CD14-positive monocyte (primary cell): Measurements from ENCODE around the gene SDK1. TPM values are rescaled to one million over a fixed set of nuclear protein-coding genes. Genes with fewer than 3 reads are reported as not detected.

Source experiments
- DNase-seq, 3 donors: peaks; one replicate each; pipeline ENCODE4 v3.0.0-alpha.2; 2011 to 2022
- H2AFZ ChIP-seq: 2 replicates; pipeline ENCODE4 v1.6.0; 2012; ENCODE audit warnings: mild to moderate bottlenecking, low read depth, low read length, inconsistent platforms; ENCODE audit not compliant: insufficient read depth, poor library complexity, severe bottlenecking
- H3K27ac ChIP-seq, 2 donors: 1 replicate in 1 of 2; 2 replicates in 1 of 2; pipeline ENCODE4 v1.5.1; 2012 to 2013; ENCODE audit warnings: low read length in 2 of 2, control low read depth in 1 of 2, inconsistent platforms in 1 of 2, low read depth in 1 of 2, mild to moderate bottlenecking in 1 of 2
- H3K27me3 ChIP-seq, 2 donors: one replicate each; pipeline versions ENCODE4 v1.6.0 to v1.6.1; 2011 to 2013; ENCODE audit warnings: low read length in 2 of 2; ENCODE audit not compliant: control insufficient read depth in 2 of 2, insufficient read depth in 2 of 2
- H3K36me3 ChIP-seq, 2 donors: replicated peaks in 1 of 2; 1 replicate in 1 of 2; 2 replicates in 1 of 2; pipeline versions ENCODE4 v1.5.1 to v1.6.1; 2012 to 2013; ENCODE audit warnings: low read length in 2 of 2, control low read depth in 1 of 2, inconsistent platforms in 1 of 2, mild to moderate bottlenecking in 1 of 2; ENCODE audit not compliant: insufficient read depth in 2 of 2, control insufficient read depth in 1 of 2
- H3K4me1 ChIP-seq, 2 donors: 1 replicate in 1 of 2; 2 replicates in 1 of 2; pipeline versions ENCODE4 v1.5.1 to v1.6.1; 2012 to 2013; ENCODE audit warnings: low read length in 2 of 2, control low read depth in 1 of 2, inconsistent platforms in 1 of 2, mild to moderate bottlenecking in 1 of 2, moderate library complexity in 1 of 2; ENCODE audit not compliant: insufficient read depth in 2 of 2, control insufficient read depth in 1 of 2
- H3K4me2 ChIP-seq: replicated peaks from 2 replicates; pipeline ENCODE3; 2012; ENCODE audit warnings: low read length, moderate library complexity, mild to moderate bottlenecking; ENCODE audit not compliant: poor library complexity, severe bottlenecking; ENCODE audit errors: extremely low read depth
- H3K4me3 ChIP-seq, 3 experiments: fragments of 200-600 bp in 1 of 3; sonication (generic) in 1 of 3; replicated peaks in 1 of 3; 1 replicate in 2 of 3; 2 replicates in 1 of 3; pipeline ENCODE4 v1.5.1; 2011 to 2013; ENCODE audit warnings: low read length in 3 of 3, mild to moderate bottlenecking in 3 of 3, control low read depth in 2 of 3, low read depth in 2 of 3, inconsistent platforms in 1 of 3, moderate library complexity in 1 of 3
- H3K79me2 ChIP-seq: 2 replicates; pipeline ENCODE4 v1.6.0; 2012; ENCODE audit warnings: mild to moderate bottlenecking, control low read depth, inconsistent platforms, low read length, moderate library complexity; ENCODE audit not compliant: insufficient read depth
- H3K9ac ChIP-seq: 2 replicates; pipeline ENCODE4 v1.6.0; 2017; ENCODE audit warnings: low read length, mild to moderate bottlenecking; ENCODE audit not compliant: insufficient read depth, poor library complexity, severe bottlenecking
- H3K9me3 ChIP-seq, 2 donors: replicated peaks in 1 of 2; 1 replicate in 1 of 2; 2 replicates in 1 of 2; pipeline versions ENCODE4 v1.5.1 to v1.6.1; 2012 to 2013; ENCODE audit warnings: low read length in 2 of 2, control low read depth in 1 of 2; ENCODE audit not compliant: control insufficient read depth in 1 of 2, insufficient read depth in 1 of 2
- H4K20me1 ChIP-seq: 2 replicates; pipeline ENCODE4 v1.6.0; 2012; ENCODE audit warnings: mild to moderate bottlenecking, low read length, control low read depth, moderate library complexity; ENCODE audit not compliant: insufficient read depth
- H3K27ac Mint-ChIP-seq, 7 donors: one replicate each; pipeline ENCODE4 v1.8.0; 2020; ENCODE audit warnings: mild to moderate bottlenecking in 7 of 7, mixed read lengths in 7 of 7, moderate library complexity in 6 of 7, inconsistent platforms in 2 of 7
- H3K27me3 Mint-ChIP-seq, 3 donors: one replicate each; pipeline ENCODE4 v1.8.0; 2021 to 2022; ENCODE audit warnings: low read depth in 3 of 3, mild to moderate bottlenecking in 3 of 3, mixed read lengths in 3 of 3, moderate library complexity in 3 of 3, inconsistent platforms in 1 of 3
- H3K36me3 Mint-ChIP-seq, 2 donors: one replicate each; pipeline ENCODE4 v1.8.0; 2020; ENCODE audit warnings: mixed read lengths in 2 of 2, inconsistent platforms in 1 of 2, mild to moderate bottlenecking in 1 of 2
- H3K4me1 Mint-ChIP-seq: one replicate; pipeline ENCODE4 v1.8.0; 2020; ENCODE audit warnings: mild to moderate bottlenecking, mixed read lengths
- H3K4me3 Mint-ChIP-seq, 2 donors: one replicate each; pipeline ENCODE4 v1.8.0; 2020; ENCODE audit warnings: mild to moderate bottlenecking in 2 of 2, mixed read lengths in 2 of 2, moderate library complexity in 1 of 2
- H3K9me3 Mint-ChIP-seq, 7 donors: one replicate each; pipeline ENCODE4 v1.8.0; 2020 to 2022; ENCODE audit warnings: mixed read lengths in 7 of 7, mild to moderate bottlenecking in 6 of 7, moderate library complexity in 6 of 7, inconsistent platforms in 2 of 7
- WGBS: methylation state at CpG from one replicate; pipeline ENCODE4 v1.1.5; 2013; ENCODE audit warnings: missing lambda C conversion rate; ENCODE audit not compliant: insufficient coverage; 5-methylcytosine and 5-hydroxymethylcytosine counted together
- intact Hi-C, 2 donors: fragments of 100-400 bp; cut with micrococcal nuclease; formaldehyde crosslinking; loops; one replicate each; pipeline versions ENCODE4 v1.15.0 to v1.15.1; 2023
- polyA plus RNA-seq, 3 donors: library from polyadenylated mRNA; depleted of rRNA in 1 of 3; unstranded in 2 of 3; stranded (reverse) in 1 of 3; fragments of 300-500 nt in 2 of 3; fragments of >200 nt in 1 of 3; fragmentation: Illumina TruSeq in 2 of 3; gene quantifications; 1 replicate in 2 of 3; 2 replicates in 1 of 3; pipeline ENCODE4 v1.2.3, GENCODE V29; 2012 to 2021
- TF ChIP-seq, protein P1 (sequence below): fragments of 200-600 bp; IDR thresholded peaks from one replicate; pipeline ENCODE4 v1.8.0; 2022; ENCODE audit warnings: antibody characterized with exemption, mild to moderate bottlenecking

SDK1 gene
- polyA plus RNA-seq, 3 donors = 0.01 TPM; not detected in 2

DNA sequence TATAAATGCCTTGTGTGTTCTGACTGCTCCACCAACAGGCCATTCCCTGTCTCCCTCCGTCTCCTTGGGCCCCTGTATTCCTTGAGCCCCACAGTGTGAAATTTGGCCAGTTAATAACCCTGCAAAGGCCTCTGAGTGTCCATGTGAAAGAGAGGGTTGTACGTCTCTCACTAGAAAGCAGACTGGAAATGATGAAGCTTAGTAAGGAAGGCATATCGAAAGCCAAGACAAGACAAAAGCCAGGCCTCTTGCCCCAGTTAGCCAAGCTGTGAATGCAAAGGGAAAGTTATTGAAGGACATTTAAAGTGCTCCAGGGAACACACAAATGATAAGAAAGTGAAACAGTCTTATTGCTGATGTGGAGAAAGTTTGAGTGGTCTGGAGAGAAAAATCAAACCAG is 680.2 kb downstream of the SDK1 start:
- Histone ChIP-seq H3K9me3 (peaks cover 0 to 10% of the 10 kb centered on the region in 2 donors), H4K20me1 (no peaks in the 10 kb centered on the region), H3K4me1 (no peaks in the 10 kb centered on the region), H3K79me2 (no peaks in the 10 kb centered on the region), H3K27me3 (no peaks in the 10 kb centered on the region), H3K36me3 (no peaks in the 10 kb centered on the region), H3K4me2 (no peak overlapping the region), H2AFZ (no peak overlapping the region), H3K9ac (no peak overlapping the region), H3K27ac (no peak overlapping the region), H3K4me3 (no peak overlapping the region)
- Mint-ChIP-seq H3K9me3 (peaks cover 2 to 49% (median 18%) of the 10 kb centered on the region in 7 donors), H3K27me3 (peaks cover 0 to 2% (median 0%) of the 10 kb centered on the region in 3 donors), H3K4me3 (no peak overlapping the region), H3K36me3 (no peaks in the 10 kb centered on the region), H3K4me1 (no peaks in the 10 kb centered on the region), H3K27ac (no peak overlapping the region)
- no peak for DNase-seq
- TF ChIP-seq, protein P1, sequence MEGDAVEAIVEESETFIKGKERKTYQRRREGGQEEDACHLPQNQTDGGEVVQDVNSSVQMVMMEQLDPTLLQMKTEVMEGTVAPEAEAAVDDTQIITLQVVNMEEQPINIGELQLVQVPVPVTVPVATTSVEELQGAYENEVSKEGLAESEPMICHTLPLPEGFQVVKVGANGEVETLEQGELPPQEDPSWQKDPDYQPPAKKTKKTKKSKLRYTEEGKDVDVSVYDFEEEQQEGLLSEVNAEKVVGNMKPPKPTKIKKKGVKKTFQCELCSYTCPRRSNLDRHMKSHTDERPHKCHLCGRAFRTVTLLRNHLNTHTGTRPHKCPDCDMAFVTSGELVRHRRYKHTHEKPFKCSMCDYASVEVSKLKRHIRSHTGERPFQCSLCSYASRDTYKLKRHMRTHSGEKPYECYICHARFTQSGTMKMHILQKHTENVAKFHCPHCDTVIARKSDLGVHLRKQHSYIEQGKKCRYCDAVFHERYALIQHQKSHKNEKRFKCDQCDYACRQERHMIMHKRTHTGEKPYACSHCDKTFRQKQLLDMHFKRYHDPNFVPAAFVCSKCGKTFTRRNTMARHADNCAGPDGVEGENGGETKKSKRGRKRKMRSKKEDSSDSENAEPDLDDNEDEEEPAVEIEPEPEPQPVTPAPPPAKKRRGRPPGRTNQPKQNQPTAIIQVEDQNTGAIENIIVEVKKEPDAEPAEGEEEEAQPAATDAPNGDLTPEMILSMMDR = no peak
- 96% methylated on average over 2 of the region's 3 CpGs for WGBS
- intact Hi-C loops = no loop called here

DNA sequence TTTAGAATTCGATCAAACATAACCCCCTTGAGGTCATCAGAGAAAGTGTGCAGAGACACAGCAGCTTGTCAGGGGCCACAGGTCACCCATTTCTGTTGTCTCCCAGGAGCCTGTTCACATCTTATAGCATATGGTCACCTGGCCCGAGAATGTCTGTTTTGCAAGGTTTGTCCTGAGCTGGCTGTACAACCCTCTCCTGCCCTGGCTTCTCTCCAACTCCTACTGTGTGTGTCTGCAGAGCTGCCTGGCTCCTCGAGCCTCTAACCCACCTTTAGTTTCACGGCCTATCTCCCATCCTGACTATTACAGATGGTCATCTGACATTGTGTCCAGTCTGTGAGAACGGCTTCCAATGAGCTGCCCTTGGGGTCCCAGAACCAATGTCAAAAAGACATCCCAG is 683.4 kb downstream of the SDK1 start:
- WGBS = 94% methylated on average over 4 of the region's 5 CpGs
- no peaks in the 10 kb centered on the region for H3K79me2 ChIP-seq
- no peaks in the 10 kb centered on the region for H3K36me3 ChIP-seq
- H3K9ac ChIP-seq = no peak overlapping the region
- no peak overlapping the region for H2AFZ ChIP-seq
- no peak overlapping the region for H3K4me3 ChIP-seq
- no peak overlapping the region for H3K27ac ChIP-seq
- intact Hi-C loops = no loop called here
- no peaks in the 10 kb centered on the region for H4K20me1 ChIP-seq
- TF ChIP-seq, protein P1 = no peak
- H3K9me3 ChIP-seq = peaks cover 0 to 5% of the 10 kb centered on the region in 2 donors
- DNase-seq = no peak
- H3K4me2 ChIP-seq = no peak overlapping the region
- Mint-ChIP-seq H3K4me3 (no peak overlapping the region), H3K27me3 (peaks cover 0 to 6% (median 0%) of the 10 kb centered on the region in 3 donors), H3K36me3 (no peaks in the 10 kb centered on the region), H3K27ac (no peak overlapping the region), H3K9me3 (peaks cover 6 to 42% (median 26%) of the 10 kb centered on the region in 7 donors), H3K4me1 (no peaks in the 10 kb centered on the region)
- H3K4me1 ChIP-seq = no peaks in the 10 kb centered on the region
- H3K27me3 ChIP-seq = no peaks in the 10 kb centered on the region
